Renal pelvis (tissue), 4 donors: ENCODE measurements around the gene PTPRE. TPM values are rescaled to one million over a fixed set of nuclear protein-coding genes. Genes with fewer than 3 reads are reported as not detected.

Experiments
- DNase-seq: peaks from one replicate; pipeline ENCODE4 v3.0.0-alpha.2; 2013
- polyA plus RNA-seq, 3 donors: library from polyadenylated mRNA; unstranded; fragments of 120-200 nt; gene quantifications; one replicate each; pipeline ENCODE4 v1.2.1, GENCODE V29; 2013; ENCODE audit not compliant: insufficient read length in 3 of 3

Gene PTPRE
- polyA plus RNA-seq, 3 donors: 5.7 to 6.9 (median 5.8) TPM

DNA sequence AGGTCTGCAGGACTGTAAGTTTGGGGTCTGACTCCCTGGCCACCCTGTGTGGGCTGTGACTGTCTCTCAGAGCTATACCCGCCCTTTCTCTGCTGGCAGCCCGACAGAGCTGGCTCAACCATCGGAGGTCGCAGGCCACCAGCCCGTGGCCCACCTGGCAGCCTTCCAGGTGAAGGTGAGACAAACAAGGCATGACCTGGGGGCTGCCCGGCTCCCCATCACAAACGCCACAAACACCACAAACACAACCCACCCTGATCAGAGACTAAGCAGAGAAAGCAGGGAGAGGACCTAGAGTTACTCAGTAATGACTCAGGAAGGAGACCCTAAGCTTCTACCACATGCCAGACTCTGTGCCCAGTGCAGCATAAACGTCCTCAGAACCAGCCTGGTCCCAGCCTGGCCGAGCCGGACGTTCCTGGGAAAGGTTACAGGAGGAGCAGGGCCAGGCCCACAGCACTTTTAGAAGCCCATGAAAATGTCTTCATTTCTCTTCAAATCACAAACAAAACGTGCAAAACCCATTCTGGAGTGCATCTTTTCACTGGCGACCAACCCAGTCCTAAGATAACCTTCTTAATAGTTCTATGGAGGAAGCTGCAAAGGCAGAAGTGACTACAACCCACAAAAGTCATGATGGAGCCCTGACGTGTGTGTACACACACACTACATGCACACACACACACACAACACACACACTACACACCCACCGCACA is 152.5 kb downstream of the PTPRE start:
- no peak for DNase-seq

- no peak for DNase-seq
Measured at GRCh38 chr10:128059982-128060293, 153.0 kb downstream of the PTPRE start.

DNA sequence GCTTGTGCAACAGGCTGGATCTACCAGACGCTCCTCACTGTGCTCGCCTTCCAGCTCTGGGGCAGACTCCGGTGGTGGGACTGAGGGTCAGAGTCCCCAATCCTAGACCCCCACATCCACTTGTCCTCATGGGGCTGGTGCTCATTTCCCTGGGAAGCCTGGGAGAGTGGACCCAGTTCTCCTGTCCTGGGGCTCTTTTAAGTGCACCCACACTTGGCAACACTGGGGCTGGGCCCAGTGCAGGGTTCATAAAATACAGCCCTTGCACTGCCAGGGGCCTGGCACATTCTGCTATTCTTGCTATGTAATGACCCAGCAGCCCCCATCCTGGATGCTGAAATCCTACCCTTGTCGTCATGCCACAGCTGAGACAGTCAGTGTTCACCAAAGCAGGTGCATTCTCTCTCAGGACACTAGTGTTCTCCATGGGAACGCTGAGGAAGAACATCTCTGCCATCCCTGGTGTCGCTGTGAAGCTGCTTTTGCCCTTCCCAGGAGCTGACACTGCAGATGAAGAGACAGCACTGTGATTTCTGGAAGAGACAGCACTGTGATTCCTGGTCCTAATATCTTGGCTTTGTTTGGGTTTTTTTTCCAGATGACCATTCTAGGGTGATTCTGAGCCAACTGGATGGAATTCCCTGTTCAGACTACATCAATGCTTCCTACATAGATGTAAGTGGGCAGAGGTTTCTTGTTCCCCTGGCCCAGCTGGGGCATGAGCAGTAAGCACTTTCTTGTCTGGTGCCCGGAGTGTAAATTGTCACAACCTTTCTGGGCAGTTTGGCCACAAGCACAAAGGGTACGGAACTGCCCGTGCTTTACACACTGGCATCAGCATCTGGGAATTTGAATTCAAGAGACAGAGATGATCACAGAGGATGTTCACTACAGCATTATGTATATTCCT is 153.7 kb downstream of the PTPRE start:
- DNase-seq: no peak

DNA sequence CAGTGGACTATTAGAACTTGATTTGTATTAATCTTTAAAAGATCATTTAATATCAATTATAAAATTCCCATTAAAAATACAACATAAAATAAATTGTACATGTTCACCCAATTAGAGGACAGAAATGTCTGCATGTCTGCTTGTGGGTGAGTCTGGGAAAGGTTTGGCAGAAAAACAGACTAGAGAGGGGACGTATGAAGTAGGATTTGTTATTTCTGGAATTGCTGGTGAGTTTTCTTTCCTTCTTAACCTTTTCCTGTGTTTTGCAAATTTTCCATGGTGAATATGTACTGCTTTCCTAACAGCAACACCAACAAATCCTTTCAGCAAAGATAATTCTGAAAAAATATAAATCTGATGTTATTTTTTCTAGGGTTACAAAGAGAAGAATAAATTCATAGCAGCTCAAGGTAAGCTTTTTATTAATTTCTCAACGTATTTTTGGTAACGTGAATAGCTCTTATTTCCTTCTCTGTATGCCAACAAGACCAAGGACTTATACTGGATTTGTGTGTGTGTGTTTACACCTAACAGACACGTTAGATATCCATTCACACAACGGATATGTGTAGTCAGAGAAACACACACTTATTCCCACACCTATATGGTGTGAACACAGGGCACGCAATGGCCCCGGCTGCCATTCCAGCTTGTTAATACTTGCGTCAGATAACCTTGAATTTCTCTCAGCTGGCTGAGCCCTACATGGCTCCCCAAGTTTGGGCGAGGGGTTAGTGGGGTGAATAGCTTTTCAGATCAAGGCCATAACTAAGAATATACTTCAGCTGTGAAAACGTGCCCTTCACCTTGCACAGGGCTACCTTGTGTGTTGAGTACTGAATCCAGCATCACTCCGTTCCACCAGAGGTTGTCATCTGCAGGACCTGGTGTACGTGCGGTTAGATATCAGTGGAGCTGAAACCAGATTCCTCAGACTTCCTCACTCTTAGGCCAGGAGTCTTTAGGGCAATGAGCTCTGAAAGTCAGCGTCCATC is 154.7 kb downstream of the PTPRE start:
- DNase-seq: no peak

DNA sequence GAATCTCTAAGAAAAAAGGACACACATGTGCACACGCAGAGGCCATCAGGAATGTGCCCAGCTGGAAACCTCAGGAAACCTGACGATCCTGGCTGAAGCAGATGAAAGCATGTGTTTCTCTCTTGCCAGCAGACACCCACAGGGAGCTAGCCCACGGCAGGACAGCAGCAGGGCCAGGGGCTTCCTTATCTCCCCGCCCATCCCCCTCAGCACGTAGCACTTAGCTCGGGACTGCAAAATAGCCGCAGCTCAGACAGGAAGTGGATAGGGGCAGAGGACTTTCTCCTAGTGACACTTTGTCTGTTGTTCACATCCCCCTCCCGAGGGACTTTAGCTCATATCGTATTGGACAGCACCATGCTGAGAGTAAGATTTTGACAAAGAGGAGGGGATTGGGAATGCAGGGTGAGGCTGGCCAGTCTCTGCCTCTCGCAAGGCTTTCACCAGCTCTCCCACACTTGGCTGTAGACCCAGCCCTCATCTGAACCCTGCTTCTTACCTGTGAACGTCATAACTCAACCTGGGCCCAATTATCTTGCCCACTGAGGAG is 155.5 kb downstream of the PTPRE start:
- no peak for DNase-seq

GRCh38 chr10:128062881-128063563 is 156.1 kb downstream of the PTPRE start:
- DNase-seq: no peak

DNA sequence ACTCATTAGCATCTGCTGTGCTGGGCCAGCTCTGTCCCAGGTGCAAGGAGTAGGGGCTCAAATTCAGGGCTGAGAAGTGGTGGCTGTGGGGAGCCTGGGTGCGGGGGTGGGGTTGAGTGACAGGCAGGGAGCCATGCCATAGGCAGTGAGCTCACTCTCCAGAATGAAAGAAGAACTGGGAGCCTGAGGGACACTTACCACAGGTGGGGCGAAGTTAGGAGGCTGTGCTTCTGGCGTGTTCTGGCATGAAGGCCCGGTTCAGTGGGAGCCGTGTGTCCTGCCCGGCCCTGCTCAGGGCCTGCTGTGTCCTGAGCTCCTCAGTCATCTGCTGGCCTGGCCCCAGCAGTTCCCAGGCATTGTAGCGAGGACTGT is 156.8 kb downstream of the PTPRE start:
- DNase-seq: no peak

DNA sequence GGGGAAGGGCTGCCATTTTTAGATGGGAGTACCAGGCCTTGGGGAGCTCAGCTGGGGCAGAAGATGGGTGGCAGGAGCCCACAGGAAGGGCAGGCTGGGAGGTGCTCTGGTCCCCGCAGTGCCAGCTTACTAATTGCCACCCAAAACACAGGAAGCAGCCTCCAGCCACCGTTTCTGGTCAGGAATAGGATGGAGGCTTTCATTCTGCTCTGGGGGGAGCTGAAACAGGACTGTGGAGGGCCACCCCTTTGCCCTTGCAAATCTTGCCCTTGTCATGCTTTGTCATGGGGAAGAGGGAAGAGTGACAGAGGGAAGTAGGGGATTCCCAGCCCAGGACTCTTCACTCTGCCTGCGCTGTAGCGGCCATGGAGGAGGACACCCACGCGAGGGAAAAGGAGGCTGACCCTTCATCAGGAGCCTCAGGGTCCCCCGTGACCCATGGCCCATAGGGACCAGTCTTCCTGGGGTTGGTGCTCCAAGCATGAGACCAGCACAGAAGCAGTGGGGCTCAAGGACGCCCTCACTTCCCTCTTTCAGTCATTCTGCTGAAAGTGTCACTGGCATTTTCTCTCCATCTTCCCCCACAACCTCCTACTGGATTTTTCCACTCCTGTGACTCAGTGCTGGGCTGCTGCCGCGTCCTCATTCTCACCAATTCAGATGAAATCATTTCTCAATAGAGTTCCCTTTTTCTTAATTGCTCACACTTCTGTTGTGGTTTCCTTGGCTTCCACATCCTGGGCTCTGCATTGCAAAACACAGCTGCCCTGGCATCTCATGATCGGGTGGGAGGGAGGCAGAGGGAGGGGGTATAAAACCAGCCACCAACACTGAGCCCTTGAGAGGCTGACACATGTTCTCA is 157.4 kb downstream of the PTPRE start:
- DNase-seq: no peak

DNA sequence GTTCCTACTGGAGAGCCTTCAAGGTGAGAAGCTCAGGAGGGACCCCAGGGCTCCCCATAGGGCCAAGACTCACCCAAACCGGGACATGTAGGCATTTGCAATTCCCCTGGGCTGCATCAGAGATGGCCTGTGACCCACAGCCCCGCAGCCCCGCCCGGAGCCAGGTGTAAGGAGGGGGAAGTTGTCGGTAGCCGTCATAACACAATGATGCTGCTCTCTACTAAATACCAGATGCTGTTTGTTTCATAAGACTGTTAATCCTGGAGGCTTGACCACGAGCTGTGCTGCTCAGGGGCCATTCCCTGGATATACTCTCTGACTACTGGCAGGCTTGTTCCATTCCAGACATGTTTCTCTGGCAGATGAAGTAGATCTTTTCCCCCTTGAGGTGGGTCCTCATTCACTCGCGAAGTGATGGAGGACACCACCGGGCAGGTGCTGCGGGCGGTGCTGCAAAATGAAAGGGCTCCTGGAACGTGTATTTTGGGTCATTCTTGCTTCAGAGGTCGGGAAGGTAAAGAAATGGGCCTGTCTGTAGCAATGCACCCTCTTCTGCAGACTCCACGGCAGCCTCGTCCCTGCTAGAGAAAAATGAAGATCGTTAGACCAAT is 158.2 kb downstream of the PTPRE start:
- no peak for DNase-seq

- no peak for DNase-seq
Measured at GRCh38 chr10:128065881-128066534, 159.1 kb downstream of the PTPRE start.

GRCh38 chr10:128066870-128067382 is 160.0 kb downstream of the PTPRE start:
- no peak for DNase-seq

- no peak for DNase-seq
Measured at GRCh38 chr10:128067691-128068397, 160.9 kb downstream of the PTPRE start.

DNA sequence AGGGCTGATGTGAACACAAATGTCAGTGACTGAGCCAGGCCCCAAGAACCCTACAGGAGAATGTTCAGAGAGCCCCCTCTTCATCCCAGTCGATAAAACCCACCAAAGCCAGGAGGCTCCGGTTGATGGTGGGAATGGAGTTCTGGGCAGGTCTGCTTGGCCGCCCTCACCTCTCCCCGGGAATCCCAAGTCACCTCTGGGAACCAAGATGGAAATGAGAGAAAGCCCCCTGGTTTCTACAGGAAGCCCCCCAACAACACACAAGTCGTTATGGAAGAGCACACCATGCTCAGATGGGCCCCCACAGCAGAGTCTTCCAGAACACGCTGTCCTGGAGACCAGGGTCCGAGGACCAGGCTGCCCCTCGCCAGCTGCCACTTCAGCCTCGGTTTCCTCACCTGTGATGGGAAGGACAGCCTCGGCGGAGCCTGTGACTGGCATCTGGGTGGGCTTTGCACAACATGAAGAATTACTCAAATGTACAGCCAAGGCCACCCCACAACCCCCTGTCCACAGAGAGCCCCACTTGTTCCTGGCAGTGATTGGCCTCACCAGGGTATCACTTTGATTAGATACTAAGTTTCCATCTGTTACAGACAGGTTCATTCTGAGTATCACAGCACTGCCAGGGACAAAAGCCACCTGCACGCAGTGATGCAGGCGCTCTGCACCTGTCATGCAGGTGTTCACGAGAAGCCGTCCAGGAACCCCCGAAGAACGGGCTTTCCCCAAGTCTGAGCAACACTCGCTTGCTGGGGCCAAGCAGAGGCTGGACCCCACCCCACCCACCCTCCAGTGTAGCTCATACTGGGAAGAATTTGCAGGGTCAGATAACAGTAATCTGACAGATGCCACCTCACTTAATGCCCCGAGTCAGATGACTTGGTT is 161.7 kb downstream of the PTPRE start:
- no peak for DNase-seq

- DNase-seq: peak; percentile 68
Measured at GRCh38 chr10:128069351-128070051, 162.6 kb downstream of the PTPRE start.

GRCh38 chr10:128070161-128070560 is 163.3 kb downstream of the PTPRE start:
- DNase-seq: no peak

DNA sequence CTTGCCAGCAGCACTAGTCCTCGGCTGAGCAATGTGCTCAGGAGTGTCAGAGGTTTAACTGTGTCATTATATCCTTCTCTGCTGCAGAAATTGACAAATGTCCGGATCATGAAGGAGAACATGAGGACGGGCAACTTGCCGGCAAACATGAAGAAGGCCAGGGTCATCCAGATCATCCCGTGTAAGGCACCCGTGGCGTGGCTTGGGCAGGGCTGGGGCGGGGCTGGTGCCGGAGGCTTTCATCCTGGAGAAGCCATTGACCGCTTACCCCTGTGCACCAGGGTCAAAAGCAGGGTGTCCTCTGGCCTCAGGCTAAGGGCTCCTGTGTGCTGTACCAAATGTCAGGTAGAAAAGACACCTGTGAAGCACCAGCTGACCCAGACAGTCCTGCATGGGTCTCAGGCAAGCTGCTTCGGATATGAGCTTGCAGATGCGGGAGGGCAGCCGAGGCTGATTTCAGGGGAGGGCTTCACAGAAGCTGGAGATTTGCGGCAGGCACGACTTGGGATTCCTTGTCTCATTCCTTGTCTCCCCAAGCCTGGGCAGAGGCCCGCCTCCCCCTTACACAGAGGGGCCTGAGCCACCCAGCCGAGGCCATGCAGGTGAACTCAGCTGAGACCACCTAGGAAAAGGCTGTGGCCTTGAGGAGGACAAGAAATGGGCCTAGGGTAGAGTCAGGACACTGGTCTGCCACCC is 164.0 kb downstream of the PTPRE start:
- DNase-seq: no peak
